Osteocyte (in vitro differentiated cells): ENCODE results near the gene DGAT2L6. TPM values are rescaled to one million over a fixed set of nuclear protein-coding genes. Genes with fewer than 3 reads are reported as not detected.
"Not testable (repeated sequence)": the region's sequence is repeated elsewhere in the genome, so short reads cannot be mapped to it uniquely, and the experiment has no call there.

Experiments used
- DNase-seq: peaks from one replicate; pipeline ENCODE4 v3.0.0; 2021; ENCODE audit warnings: mixed read lengths; ENCODE audit not compliant: unreplicated experiment; ENCODE audit errors: extremely low spot score
- H3K27ac Mint-ChIP-seq: one replicate; pipeline ENCODE4 v1.8.0; 2021; ENCODE audit warnings: mild to moderate bottlenecking, mixed read lengths; ENCODE audit not compliant: unreplicated experiment
- H3K27me3 Mint-ChIP-seq: one replicate; pipeline ENCODE4 v1.8.0; 2021; ENCODE audit warnings: mixed read lengths; ENCODE audit not compliant: unreplicated experiment
- H3K36me3 Mint-ChIP-seq: one replicate; pipeline ENCODE4 v1.8.0; 2021; ENCODE audit warnings: mixed read lengths; ENCODE audit not compliant: unreplicated experiment
- H3K4me1 Mint-ChIP-seq: one replicate; pipeline ENCODE4 v1.8.0; 2021; ENCODE audit warnings: mixed read lengths; ENCODE audit not compliant: unreplicated experiment
- H3K4me3 Mint-ChIP-seq: one replicate; pipeline ENCODE4 v1.8.0; 2021; ENCODE audit warnings: mild to moderate bottlenecking, moderate library complexity, mixed read lengths; ENCODE audit not compliant: unreplicated experiment
- H3K9me3 Mint-ChIP-seq: one replicate; pipeline ENCODE4 v1.8.0; 2021; ENCODE audit warnings: mixed read lengths; ENCODE audit not compliant: unreplicated experiment
- total RNA-seq: library from RNA; stranded (reverse); gene quantifications from 2 replicates; pipeline ENCODE4 v1.2.1, GENCODE V29; 2021
- TF ChIP-seq, protein P1 (sequence below): fragments of 200-600 bp; sonication (generic); IDR thresholded peaks from 2 replicates; pipeline ENCODE4 v1.5.0; 2021; ENCODE audit warnings: antibody characterized with exemption, mild to moderate bottlenecking, moderate library complexity

The DGAT2L6 gene
- total RNA-seq, 1 donor from 2014 or later, result not detected

DNA sequence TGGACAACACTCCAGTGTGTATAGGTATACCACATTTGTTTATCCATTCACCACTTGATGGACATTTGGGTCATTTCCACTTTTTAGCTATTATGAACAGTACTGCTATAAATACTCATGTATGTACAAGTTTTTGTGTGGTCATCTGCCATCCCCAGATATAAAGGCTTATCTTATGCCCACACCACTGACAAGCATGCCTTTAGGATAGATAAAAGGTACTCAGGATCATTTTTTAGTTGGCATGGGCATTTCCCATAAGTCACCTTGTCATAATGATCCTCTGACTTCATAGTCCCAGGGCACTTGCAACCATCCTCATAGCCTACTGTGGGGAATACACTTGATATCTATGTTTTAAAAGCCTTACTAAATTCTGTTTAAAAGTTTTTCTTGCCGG, 63.5 kb downstream of the DGAT2L6 start:
- no peak overlapping the region for H3K4me3 Mint-ChIP-seq
- no peak for DNase-seq
- no peaks in the 10 kb centered on the region for H3K4me1 Mint-ChIP-seq
- H3K36me3 Mint-ChIP-seq, result no peaks in the 10 kb centered on the region
- H3K27ac Mint-ChIP-seq, result no peak overlapping the region
- no peaks in the 10 kb centered on the region for H3K27me3 Mint-ChIP-seq
- TF ChIP-seq, protein P1, sequence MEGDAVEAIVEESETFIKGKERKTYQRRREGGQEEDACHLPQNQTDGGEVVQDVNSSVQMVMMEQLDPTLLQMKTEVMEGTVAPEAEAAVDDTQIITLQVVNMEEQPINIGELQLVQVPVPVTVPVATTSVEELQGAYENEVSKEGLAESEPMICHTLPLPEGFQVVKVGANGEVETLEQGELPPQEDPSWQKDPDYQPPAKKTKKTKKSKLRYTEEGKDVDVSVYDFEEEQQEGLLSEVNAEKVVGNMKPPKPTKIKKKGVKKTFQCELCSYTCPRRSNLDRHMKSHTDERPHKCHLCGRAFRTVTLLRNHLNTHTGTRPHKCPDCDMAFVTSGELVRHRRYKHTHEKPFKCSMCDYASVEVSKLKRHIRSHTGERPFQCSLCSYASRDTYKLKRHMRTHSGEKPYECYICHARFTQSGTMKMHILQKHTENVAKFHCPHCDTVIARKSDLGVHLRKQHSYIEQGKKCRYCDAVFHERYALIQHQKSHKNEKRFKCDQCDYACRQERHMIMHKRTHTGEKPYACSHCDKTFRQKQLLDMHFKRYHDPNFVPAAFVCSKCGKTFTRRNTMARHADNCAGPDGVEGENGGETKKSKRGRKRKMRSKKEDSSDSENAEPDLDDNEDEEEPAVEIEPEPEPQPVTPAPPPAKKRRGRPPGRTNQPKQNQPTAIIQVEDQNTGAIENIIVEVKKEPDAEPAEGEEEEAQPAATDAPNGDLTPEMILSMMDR, result no peak
- H3K9me3 Mint-ChIP-seq, result peaks cover 11% of the 10 kb centered on the region

DNA sequence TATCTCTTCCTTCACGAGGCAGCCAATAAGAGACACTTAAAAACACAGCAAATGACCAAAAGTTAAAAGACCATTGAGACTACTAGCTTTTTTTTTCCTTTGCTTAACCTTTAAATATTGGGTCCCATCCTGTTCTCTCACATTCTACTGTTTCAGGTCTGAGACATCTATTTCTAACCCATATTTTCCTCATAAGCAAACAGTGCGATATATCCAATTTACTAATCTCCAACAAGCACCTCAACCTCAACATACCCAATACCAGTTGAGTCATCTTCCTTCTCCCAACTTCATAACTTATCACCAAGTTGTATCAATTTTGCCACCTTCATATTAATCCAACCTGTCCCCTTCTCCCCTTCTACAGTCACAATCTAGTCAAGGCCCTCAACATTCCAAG, 64.2 kb downstream of the DGAT2L6 start:
- H3K9me3 Mint-ChIP-seq, result peaks cover 11% of the 10 kb centered on the region
- TF ChIP-seq, protein P1, result no peak
- H3K27ac Mint-ChIP-seq, result no peak overlapping the region
- no peak overlapping the region for H3K4me3 Mint-ChIP-seq
- H3K27me3 Mint-ChIP-seq, result no peaks in the 10 kb centered on the region
- H3K4me1 Mint-ChIP-seq, result no peaks in the 10 kb centered on the region
- no peaks in the 10 kb centered on the region for H3K36me3 Mint-ChIP-seq
- DNase-seq, result no peak

DNA sequence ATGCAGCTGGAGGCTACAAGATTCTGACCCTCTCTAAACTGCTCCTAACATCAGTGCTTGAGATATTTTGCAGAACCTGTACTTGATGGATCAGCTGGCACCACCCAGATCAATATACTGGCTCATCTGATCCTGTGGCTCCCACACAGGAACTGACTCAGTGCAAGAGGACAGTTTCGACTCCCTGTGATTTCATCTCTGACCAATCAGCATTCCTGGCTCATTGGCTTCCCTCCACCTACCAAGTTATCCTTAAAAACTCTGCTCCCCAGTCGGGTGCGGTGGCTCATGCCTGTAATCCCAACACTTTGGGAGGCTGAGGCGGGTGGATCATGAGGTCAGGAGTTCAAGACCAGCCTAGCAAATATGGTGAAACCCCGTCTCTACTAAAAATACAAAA, 66.3 kb downstream of the DGAT2L6 start:
- H3K27me3 Mint-ChIP-seq, H3K27ac Mint-ChIP-seq, H3K4me3 Mint-ChIP-seq, H3K36me3 Mint-ChIP-seq, DNase-seq, H3K4me1 Mint-ChIP-seq: not testable (repeated sequence)
- peaks cover 11% of the 10 kb centered on the region for H3K9me3 Mint-ChIP-seq

DNA sequence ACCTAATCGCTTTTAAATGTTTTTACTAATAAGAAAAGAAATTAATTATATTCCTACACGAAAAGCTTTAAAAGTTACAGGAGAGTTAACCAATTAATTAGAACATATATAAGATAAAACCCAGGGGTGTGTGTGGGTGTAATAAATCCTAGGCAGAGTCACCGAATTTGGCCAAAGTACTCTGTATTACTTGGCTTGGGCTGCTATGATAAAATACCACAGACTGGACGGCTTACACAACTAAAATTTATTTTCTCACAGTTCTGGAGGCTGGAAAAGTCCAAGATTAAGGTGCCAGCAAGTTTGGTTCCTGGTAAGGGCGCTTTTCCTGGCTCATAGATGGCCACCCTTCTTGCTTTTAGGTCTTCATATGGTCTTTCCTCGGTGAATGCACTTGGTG, 67.6 kb downstream of the DGAT2L6 start:
- no peak overlapping the region for H3K4me3 Mint-ChIP-seq
- no peak overlapping the region for H3K27ac Mint-ChIP-seq
- peaks cover 7% of the 10 kb centered on the region for H3K9me3 Mint-ChIP-seq
- no peaks in the 10 kb centered on the region for H3K4me1 Mint-ChIP-seq
- no peaks in the 10 kb centered on the region for H3K27me3 Mint-ChIP-seq
- TF ChIP-seq, protein P1, result no peak
- no peak for DNase-seq
- H3K36me3 Mint-ChIP-seq, result no peaks in the 10 kb centered on the region

DNA sequence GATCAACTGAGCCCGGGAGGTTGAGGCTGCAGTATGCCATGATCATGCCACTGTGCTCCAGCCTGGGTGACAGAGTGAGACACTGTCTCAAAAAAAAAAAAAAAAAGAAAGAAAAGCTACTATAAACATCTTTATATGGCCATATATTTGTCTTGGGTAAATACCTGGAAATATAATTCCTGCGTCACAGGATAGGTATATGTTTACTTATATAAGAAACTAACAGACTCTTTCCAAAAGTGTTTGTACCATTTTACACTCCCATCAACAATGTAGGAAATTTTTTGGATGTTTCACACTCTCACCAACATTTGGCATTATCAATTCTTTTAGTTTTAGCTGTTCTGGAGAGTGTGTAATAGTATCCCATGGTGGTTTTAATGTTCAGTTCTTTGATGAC, 70.0 kb downstream of the DGAT2L6 start:
- Mint-ChIP-seq H3K4me1 (no peaks in the 10 kb centered on the region), H3K27ac (no peak overlapping the region), H3K36me3 (peaks cover 2% of the 10 kb centered on the region), H3K27me3 (peaks cover 2% of the 10 kb centered on the region), H3K9me3 (peaks cover 10% of the 10 kb centered on the region), H3K4me3 (no peak overlapping the region)
- DNase-seq, result no peak
- TF ChIP-seq, protein P1, result no peak

DNA sequence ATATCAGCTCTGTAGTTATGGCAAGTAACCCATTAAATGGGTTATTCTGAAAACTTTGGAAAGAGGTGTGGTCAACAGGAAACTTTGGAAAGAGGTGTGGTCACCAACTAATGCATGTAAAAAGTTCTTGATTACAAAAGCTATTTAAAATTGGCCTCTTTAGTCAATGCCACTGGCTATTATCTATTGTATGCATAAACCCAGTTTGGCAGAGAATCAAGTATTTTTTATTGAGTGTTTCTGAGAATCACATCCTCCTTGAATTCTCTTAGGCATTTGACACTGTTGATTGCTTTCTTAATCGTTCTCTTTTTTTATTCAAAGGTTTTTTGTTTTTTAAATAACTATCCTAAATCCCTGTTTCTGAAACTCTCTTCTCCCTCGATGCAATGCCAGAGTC, 75.2 kb downstream of the DGAT2L6 start:
- no peak overlapping the region for H3K27ac Mint-ChIP-seq
- DNase-seq, result no peak
- H3K4me1 Mint-ChIP-seq, result no peaks in the 10 kb centered on the region
- peaks cover 2% of the 10 kb centered on the region for H3K36me3 Mint-ChIP-seq
- H3K9me3 Mint-ChIP-seq, result peaks cover 17% of the 10 kb centered on the region
- peaks cover 2% of the 10 kb centered on the region for H3K27me3 Mint-ChIP-seq
- no peak overlapping the region for H3K4me3 Mint-ChIP-seq
- TF ChIP-seq, protein P1, result no peak
